Ovary (tissue), 9 donors: Measurements from ENCODE around the gene LCTL. TPM values are rescaled to one million over a fixed set of nuclear protein-coding genes. Genes with fewer than 3 reads are reported as not detected.

Experiments used
- DNase-seq, 5 donors: peaks; one replicate each; pipeline ENCODE4 v3.0.0-alpha.2; 2019 to 2020
- H3K27ac ChIP-seq, 2 donors: fragments of 200-600 bp; one replicate each; pipeline versions ENCODE4 v1.5.1 to v1.8.0; 2019 to 2022
- H3K27me3 ChIP-seq: fragments of 200-600 bp; one replicate; pipeline ENCODE4 v1.8.0; 2022
- H3K36me3 ChIP-seq: fragments of 200-600 bp; sonication (generic); one replicate; pipeline ENCODE4 v1.5.1; 2019
- H3K4me1 ChIP-seq: one replicate; pipeline ENCODE4 v1.8.1; 2013; ENCODE audit warnings: mild to moderate bottlenecking, moderate library complexity; ENCODE audit not compliant: insufficient read depth
- H3K4me3 ChIP-seq: fragments of 200-600 bp; sonication (generic); one replicate; pipeline ENCODE4 v1.5.1; 2017
- H3K9me3 ChIP-seq, 2 donors: fragments of 200-600 bp in 1 of 2; sonication (generic) in 1 of 2; one replicate each; pipeline versions ENCODE4 v1.5.1 to v1.8.1; 2013 to 2019; ENCODE audit warnings: mild to moderate bottlenecking in 1 of 2, moderate library complexity in 1 of 2
- EP300 ChIP-seq: sonication (generic); formaldehyde crosslinking; IDR thresholded peaks from one replicate; pipeline ENCODE4 v1.6.1; 2017; ENCODE audit warnings: antibody characterized with exemption
- POLR2A ChIP-seq: fragments of 450-650 bp; IDR thresholded peaks from one replicate; pipeline ENCODE4 v1.6.1; 2017; ENCODE audit warnings: antibody characterized with exemption, mild to moderate bottlenecking, moderate library complexity
- WGBS, 3 donors: extraction: QIAGEN DNeasy Blood & Tissue Kit in 1 of 3; methylation state at CpG; one replicate each; pipeline versions ENCODE4 v1.1.5 to v1.1.7; 2013 to 2017; 5-methylcytosine and 5-hydroxymethylcytosine counted together
- intact Hi-C, 4 donors: fragments of 100-400 bp; cut with DNase I; formaldehyde crosslinking; loops; one replicate each; pipeline versions ENCODE4 v1.11.0 to v1.15.1; 2022 to 2023
- polyA plus RNA-seq, 2 donors: library from polyadenylated mRNA; stranded (reverse); fragments of 200-250 nt in 1 of 2; fragments of 350-450 nt in 1 of 2; fragmentation: Illumina TruSeq in 1 of 2; extraction: RNeasy Lipid Tissue Mini Kit (QIAGEN cat#74804) in 1 of 2; gene quantifications; one replicate each; pipeline ENCODE4 v1.2.3, GENCODE V29; 2013 to 2014
- small RNA-seq: library from RNA; depleted of rRNA; stranded (forward); fragments of <200 nt; gene quantifications from one replicate; pipeline ENCODE3, GENCODE V24; 2016
- total RNA-seq, 7 donors: library from RNA; depleted of rRNA in 2 of 7; stranded (reverse); fragments of >200 nt in 2 of 7; fragmentation: NEBNext Ultra II Directional in 3 of 7; extraction: Animal tissue kit (Norgen Biotek cat#: 25700) in 3 of 7; gene quantifications; one replicate each; pipeline versions ENCODE4 v1.1.0 to v1.2.4, GENCODE V29; 2016 to 2023
- TF ChIP-seq, protein P1 (sequence below), 3 donors: fragments of 450-650 bp in 2 of 3; fragments of 200-600 bp in 1 of 3; IDR thresholded peaks; one replicate each; pipeline versions ENCODE4 v1.5.1 to v1.8.0; 2016 to 2022; ENCODE audit warnings: antibody characterized with exemption in 3 of 3, mild to moderate bottlenecking in 1 of 3
- donor health status: DM: no; HTN: no; CAD: no; lungs with moderate emphysema.
- donor health status: DM: no; HTN: no; CAD: no.
- donor health status: Bipolar disorder and iron deficiency.
- donor health status: DM: yes; HTN: yes; CAD: no.
- donor health status: DM: no; HTN: no; CAD: no.
- donor health status: DM: yes; HTN: yes; CAD: no.

The LCTL gene
- total and polyA plus RNA-seq, 9 donors, result 0.23 TPM; not detected in 8

DNA sequence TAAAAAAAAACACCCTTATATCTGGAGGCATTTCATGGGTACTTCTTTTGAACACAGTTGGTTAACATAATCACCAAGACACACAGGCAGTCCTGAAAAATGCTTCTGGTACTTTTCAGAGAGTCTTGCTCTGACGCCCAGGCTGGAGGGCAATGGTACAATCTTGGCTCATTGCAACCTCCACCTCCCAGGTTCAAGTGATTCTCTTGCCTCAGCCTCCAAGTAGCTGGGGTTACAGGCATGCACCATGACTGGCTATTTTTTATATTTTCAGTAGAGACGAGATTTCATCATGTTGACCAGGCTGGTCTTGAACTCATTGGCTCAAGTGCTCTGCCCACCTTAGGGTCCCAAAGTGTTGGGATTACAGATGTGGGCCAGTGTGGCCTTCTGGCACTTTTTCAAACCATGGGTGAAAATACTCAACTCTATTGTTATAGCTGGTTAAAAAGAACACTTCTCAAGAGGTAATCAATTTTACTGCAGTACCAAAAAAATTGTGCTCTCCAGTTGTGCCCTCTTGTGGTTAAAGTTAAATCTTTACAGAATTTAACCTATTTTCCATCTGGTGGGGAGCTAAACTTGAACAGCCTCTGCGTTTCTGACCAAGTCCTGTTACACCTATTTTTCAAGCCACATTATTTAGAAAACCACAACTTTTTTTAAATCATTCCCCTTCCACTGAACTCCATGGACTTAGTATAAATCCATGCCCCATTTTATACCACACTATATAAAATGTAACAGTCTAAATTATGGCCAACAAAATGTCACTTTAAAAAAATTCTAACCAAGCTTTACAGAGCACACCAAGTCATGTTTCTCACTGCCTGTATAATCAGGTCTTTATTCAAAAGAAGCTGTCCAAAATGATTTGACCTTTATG lies 67.1 kb downstream of the LCTL start:
- DNase-seq, result no peak
- no peaks in the 10 kb centered on the region for H3K9me3 ChIP-seq
- H3K4me1 ChIP-seq, result peaks cover 3% of the 10 kb centered on the region
- no peak overlapping the region for H3K27ac ChIP-seq
- no peaks in the 10 kb centered on the region for H3K27me3 ChIP-seq
- TF ChIP-seq, protein P1, sequence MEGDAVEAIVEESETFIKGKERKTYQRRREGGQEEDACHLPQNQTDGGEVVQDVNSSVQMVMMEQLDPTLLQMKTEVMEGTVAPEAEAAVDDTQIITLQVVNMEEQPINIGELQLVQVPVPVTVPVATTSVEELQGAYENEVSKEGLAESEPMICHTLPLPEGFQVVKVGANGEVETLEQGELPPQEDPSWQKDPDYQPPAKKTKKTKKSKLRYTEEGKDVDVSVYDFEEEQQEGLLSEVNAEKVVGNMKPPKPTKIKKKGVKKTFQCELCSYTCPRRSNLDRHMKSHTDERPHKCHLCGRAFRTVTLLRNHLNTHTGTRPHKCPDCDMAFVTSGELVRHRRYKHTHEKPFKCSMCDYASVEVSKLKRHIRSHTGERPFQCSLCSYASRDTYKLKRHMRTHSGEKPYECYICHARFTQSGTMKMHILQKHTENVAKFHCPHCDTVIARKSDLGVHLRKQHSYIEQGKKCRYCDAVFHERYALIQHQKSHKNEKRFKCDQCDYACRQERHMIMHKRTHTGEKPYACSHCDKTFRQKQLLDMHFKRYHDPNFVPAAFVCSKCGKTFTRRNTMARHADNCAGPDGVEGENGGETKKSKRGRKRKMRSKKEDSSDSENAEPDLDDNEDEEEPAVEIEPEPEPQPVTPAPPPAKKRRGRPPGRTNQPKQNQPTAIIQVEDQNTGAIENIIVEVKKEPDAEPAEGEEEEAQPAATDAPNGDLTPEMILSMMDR (IDR thresholded peaks at IDR 0.05), result peak in 1 of 3 donors; percentile 23
- no peak for TF ChIP-seq EP300
- TF ChIP-seq POLR2A, result no peak
- no peak overlapping the region for H3K4me3 ChIP-seq
- intact Hi-C loops, result loop anchor here in 3 of 4 donors (2.0 to 5.0 kb wide), 2 partner anchors 111 to 112 kb away; partner anchors contain the start of gene MAP2K1 (in 3 of the 3)
- H3K36me3 ChIP-seq, result no peaks in the 10 kb centered on the region
- WGBS, 3 donors, result 38 to 46% (median 41%) methylated on average over 3 of the region's 3 CpGs

Small RNAs within 50 kb of the gene (small RNA-seq; reads per million reads assigned to genes)
- gene RF01159 (not detected), gene SNORD16 (not detected), gene SNORD18A (not detected), gene SNORD18B (not detected), gene SNORD18C (not detected)

Other genes with a start within 250 kb of the LCTL start
- 10 to 100 TPM in 1 of 7 donors, 1 to 10 TPM in 6; 5.5 to 12.6 (median 8.3) TPM for gene TIPIN, start 209.3 kb downstream of the LCTL start, total RNA-seq
- gene TIPIN, start 209.3 kb downstream of the LCTL start, polyA plus RNA-seq, result 1 to 10 TPM; 4.5 to 7.6 TPM
- gene MAP2K1, start 179.1 kb downstream of the LCTL start, total RNA-seq, result 10 to 100 TPM; 21.6 to 44.8 (median 35.6) TPM
- 10 to 100 TPM; 24.3 to 32.8 TPM for gene MAP2K1, start 179.1 kb downstream of the LCTL start, polyA plus RNA-seq
- gene SNAPC5, start 68.2 kb downstream of the LCTL start, total RNA-seq, result 10 to 100 TPM; 14.6 to 33.4 (median 28.2) TPM
- 10 to 100 TPM; 21.2 to 33.2 TPM for gene SNAPC5, start 68.2 kb downstream of the LCTL start, polyA plus RNA-seq
- 1,000 to 10,000 TPM; 3,226 to 5,904 (median 4,447) TPM for gene RPL4, start 61.1 kb downstream of the LCTL start, total RNA-seq
- gene RPL4, start 61.1 kb downstream of the LCTL start, polyA plus RNA-seq, result 1,000 to 10,000 TPM; 5,574 to 6,065 TPM
- gene ZWILCH, start 60.7 kb downstream of the LCTL start, total RNA-seq, result 1 to 10 TPM; 3.5 to 9.6 (median 6.8) TPM
- gene ZWILCH, start 60.7 kb downstream of the LCTL start, polyA plus RNA-seq, result 1 to 10 TPM; 5.2 TPM
- 10 to 100 TPM in 6 of 7 donors, 1 to 10 TPM in 1; 7.1 to 20.3 (median 14.1) TPM for gene SMAD6, start 136.2 kb upstream of the LCTL start, total RNA-seq
- 10 to 100 TPM in 1 of 2 donors, 1 to 10 TPM in 1; 3.8 to 10.9 TPM for gene SMAD6, start 136.2 kb upstream of the LCTL start, polyA plus RNA-seq